Measurements from ENCODE around the gene ITGB2. TPM values are rescaled to one million over a fixed set of nuclear protein-coding genes. Genes with fewer than 3 reads are reported as not detected.

ITGB2 gene
- total RNA-seq, 1 donor from 2014 or later, result 370 TPM

DNA sequence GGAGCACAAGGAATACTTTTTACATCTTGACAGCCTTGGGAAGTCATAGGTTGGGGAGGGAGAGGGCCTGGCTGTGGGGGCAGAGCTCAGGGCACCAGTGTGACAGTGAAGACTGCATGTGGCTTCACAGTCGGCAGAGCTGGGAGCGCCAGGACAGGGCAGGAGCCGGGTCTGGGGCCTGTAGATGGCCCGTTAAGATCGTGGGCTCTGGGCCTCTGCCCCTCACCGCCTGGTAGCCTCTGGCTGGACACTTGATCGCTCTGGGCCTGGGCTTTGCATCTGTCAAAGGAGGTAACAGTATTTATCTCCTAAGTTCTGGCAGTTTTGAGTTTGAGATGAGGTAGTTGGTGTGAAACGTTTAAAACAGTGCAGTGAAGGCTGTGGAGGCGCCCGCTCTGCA, 23.9 kb upstream of the ITGB2 start:
- ATAC-seq, result no peak
- peak; percentile 51 for DNase-seq
- Histone ChIP-seq H3K27ac (no peak overlapping the region), H3K9me3 (no peaks in the 10 kb centered on the region), H3K4me1 (peaks cover 17% of the 10 kb centered on the region), H3K27me3 (no peaks in the 10 kb centered on the region), H3K4me3 (no peak overlapping the region), H3K36me3 (peaks cover 15% of the 10 kb centered on the region)
- TF ChIP-seq, protein P1, sequence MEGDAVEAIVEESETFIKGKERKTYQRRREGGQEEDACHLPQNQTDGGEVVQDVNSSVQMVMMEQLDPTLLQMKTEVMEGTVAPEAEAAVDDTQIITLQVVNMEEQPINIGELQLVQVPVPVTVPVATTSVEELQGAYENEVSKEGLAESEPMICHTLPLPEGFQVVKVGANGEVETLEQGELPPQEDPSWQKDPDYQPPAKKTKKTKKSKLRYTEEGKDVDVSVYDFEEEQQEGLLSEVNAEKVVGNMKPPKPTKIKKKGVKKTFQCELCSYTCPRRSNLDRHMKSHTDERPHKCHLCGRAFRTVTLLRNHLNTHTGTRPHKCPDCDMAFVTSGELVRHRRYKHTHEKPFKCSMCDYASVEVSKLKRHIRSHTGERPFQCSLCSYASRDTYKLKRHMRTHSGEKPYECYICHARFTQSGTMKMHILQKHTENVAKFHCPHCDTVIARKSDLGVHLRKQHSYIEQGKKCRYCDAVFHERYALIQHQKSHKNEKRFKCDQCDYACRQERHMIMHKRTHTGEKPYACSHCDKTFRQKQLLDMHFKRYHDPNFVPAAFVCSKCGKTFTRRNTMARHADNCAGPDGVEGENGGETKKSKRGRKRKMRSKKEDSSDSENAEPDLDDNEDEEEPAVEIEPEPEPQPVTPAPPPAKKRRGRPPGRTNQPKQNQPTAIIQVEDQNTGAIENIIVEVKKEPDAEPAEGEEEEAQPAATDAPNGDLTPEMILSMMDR (IDR thresholded peaks at IDR 0.05), result no peak
- intact Hi-C loops (cut with DNase I), result no loop called here

DNA sequence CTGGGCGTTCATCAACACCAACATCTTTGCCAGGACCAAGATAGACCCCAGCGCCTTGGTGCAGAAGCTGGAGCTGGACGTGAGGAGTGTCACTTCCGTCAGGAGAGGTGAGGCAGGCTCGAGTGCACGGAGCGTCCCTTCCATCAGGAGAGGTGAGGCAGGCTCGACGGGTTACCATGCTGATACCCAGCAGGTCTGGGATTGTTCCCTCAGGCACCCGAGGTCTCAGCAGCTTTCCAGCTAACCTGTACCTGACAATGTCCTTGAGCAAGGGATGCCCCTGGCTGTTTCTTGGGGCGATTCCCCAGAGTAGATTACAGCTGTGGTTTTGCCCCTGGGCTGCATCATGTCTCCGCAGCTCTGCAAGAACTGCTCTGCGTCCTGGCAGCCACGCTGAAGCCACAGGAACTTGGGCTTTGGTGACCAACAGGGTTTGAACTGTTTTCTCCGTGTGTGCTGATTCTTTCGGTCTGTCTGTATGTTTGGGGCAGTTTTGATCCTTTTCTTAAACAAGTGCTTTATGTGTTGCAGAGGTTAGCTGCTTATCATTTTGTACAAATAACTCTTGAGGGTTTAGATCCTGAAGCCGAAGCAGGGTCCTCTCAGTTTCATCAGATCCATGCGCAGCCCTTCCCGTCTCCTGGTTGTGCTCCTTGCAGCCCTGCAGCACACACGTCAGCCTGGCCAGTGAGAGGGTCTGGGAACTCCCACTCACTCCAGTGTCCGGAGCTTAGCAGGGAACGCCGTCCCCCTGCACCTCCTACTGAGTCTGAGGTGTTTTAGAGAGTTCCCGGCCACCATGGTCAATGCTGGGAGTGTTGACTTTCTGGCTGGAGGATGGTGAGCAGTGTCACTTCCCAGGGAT, 23.2 kb upstream of the ITGB2 start:
- H3K9me3 ChIP-seq, result no peaks in the 10 kb centered on the region
- H3K4me3 ChIP-seq, result no peak overlapping the region
- H3K27ac ChIP-seq, result no peak overlapping the region
- intact Hi-C loops (cut with DNase I), result no loop called here
- DNase-seq (peak; percentile 57), ATAC-seq (no peak)
- TF ChIP-seq, protein P1 (IDR thresholded peaks at IDR 0.05), result no peak
- H3K4me1 ChIP-seq, result peaks cover 15% of the 10 kb centered on the region
- H3K36me3 ChIP-seq, result peaks cover 15% of the 10 kb centered on the region
- no peaks in the 10 kb centered on the region for H3K27me3 ChIP-seq

DNA sequence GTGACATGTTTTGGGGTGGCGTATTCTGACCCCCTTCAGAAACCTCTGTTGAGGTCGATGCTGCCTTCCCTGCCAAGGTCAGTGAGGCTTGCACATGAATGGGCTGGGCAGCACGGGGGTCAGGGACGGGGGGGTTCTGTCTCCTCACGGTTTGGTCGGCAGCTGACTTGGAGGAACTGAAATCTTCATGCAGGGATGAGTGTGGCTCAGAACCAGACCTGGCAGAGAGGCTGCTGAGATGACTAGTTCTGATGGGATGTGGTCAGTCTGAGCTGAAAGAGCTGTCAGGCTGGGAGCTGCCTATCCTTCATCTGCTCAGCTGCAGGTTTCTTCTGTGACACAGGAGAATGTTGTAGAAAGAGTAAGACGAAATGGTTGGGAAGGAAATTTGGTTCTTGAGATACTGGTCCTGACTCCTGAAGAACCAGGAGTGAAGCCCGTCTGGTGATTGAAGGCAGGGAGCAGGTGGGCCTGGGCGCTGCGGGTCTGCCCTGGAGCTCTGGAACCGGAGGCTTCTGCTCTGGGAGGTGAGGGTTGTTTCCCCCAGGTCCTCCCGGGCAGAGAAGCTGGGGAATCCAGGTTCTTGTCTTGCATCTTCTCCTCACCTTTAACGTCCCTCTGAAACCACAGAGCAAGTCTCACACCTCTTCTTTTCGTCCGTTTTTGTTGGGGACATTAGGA, 22.4 kb upstream of the ITGB2 start:
- Histone ChIP-seq H3K36me3 (peaks cover 15% of the 10 kb centered on the region), H3K4me1 (peaks cover 15% of the 10 kb centered on the region), H3K4me3 (no peak overlapping the region), H3K9me3 (no peaks in the 10 kb centered on the region), H3K27me3 (no peaks in the 10 kb centered on the region), H3K27ac (no peak overlapping the region)
- intact Hi-C loops (cut with DNase I), result no loop called here
- ATAC-seq (no peak), DNase-seq (peak; percentile 43)
- TF ChIP-seq, protein P1 (IDR thresholded peaks at IDR 0.05), result no peak

DNA sequence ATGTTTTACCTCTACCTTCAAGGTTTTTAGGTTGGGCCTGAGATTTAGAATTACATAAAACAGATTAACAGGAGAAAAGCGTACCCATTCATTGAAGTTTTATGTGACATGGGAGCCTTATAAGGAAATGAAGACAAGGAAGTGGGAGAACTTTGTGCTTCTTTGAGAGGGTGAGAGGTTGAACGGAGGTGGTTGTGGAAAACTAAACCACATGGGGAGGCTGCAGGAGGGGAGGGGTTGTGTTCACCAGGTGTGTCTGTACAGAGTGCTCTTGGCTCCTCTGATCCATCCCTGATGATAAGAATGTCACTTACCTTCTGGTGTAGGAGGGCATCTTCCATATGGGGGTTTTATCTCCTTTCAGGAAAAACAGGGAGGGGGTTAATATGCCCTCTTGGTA, 21.9 kb upstream of the ITGB2 start:
- no peak for DNase-seq
- no peaks in the 10 kb centered on the region for H3K27me3 ChIP-seq
- H3K36me3 ChIP-seq, result peaks cover 15% of the 10 kb centered on the region
- no peak for ATAC-seq
- intact Hi-C loops (cut with DNase I), result no loop called here
- peaks cover 15% of the 10 kb centered on the region for H3K4me1 ChIP-seq
- H3K9me3 ChIP-seq, result no peaks in the 10 kb centered on the region
- TF ChIP-seq, protein P1 (IDR thresholded peaks at IDR 0.05), result no peak
- H3K27ac ChIP-seq, result no peak overlapping the region
- no peak overlapping the region for H3K4me3 ChIP-seq

DNA sequence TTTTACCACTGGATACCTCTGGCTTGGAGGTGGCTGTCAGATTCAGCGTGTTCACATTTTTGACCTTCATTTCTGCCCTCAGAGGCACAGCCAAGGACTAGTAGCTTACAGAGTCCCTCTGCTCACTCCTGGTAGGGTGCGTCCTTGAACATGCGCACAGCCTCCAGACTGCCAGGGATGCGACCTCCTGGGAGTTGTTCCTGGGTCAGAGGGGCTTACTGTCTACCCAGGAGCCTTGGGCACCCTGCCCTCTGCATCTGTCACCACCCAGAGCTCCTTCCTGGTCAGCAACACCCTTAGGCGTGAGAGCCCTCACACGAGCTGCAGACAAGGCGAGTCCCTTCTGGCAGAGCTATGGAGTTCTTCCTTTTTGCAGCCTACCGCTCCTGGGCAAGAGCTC, 20.9 kb upstream of the ITGB2 start:
- H3K9me3 ChIP-seq, result no peaks in the 10 kb centered on the region
- no peak for ATAC-seq
- TF ChIP-seq, protein P1 (IDR thresholded peaks at IDR 0.05), result no peak
- H3K4me3 ChIP-seq, result no peak overlapping the region
- peak; percentile 54 for DNase-seq
- H3K27ac ChIP-seq, result no peak overlapping the region
- no peaks in the 10 kb centered on the region for H3K27me3 ChIP-seq
- intact Hi-C loops (cut with DNase I), result no loop called here
- H3K36me3 ChIP-seq, result peaks cover 15% of the 10 kb centered on the region
- peaks cover 15% of the 10 kb centered on the region for H3K4me1 ChIP-seq
